Right lobe of liver (tissue), 4 donors: ENCODE results near the gene PACRG.

Experiments
- POLR2A ChIP-seq: fragments of 450-650 bp; IDR thresholded peaks from one replicate; pipeline ENCODE4 v1.6.1; 2017; ENCODE audit warnings: antibody characterized with exemption, mild to moderate bottlenecking
- TF ChIP-seq, protein P1 (sequence below), 4 donors: fragments of 200-600 bp in 3 of 4; fragments of 450-650 bp in 1 of 4; IDR thresholded peaks; one replicate each; pipeline versions ENCODE4 v1.5.1 to v1.8.0; 2016 to 2022; ENCODE audit warnings: antibody characterized with exemption in 4 of 4, mild to moderate bottlenecking in 2 of 4
- donor health status: DM: no; HTN: no; CAD: no.
- donor health status: DM: no; HTN: no; CAD: no.
- donor health status: DM: no; HTN: yes; CAD: no.

DNA sequence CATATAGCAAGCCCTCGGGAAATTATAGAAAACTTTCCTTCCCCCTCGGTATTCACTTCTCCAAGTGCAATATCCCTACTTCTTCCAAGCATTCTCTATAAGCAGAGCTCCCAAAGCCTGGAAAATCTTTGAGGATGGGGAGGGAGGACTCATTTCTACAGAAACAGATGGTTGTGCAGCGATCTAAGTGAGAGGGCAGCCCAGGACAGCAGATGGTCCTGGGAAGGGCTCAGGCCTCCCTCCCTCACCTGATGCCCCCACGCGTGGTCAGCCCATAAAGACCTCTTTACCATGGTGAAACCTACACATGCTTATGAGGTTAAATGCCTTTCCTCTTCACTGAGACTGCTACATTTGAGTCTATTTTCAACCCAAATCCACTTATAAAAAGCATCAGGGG lies 367.1 kb downstream of the PACRG start:
- TF ChIP-seq, protein P1, sequence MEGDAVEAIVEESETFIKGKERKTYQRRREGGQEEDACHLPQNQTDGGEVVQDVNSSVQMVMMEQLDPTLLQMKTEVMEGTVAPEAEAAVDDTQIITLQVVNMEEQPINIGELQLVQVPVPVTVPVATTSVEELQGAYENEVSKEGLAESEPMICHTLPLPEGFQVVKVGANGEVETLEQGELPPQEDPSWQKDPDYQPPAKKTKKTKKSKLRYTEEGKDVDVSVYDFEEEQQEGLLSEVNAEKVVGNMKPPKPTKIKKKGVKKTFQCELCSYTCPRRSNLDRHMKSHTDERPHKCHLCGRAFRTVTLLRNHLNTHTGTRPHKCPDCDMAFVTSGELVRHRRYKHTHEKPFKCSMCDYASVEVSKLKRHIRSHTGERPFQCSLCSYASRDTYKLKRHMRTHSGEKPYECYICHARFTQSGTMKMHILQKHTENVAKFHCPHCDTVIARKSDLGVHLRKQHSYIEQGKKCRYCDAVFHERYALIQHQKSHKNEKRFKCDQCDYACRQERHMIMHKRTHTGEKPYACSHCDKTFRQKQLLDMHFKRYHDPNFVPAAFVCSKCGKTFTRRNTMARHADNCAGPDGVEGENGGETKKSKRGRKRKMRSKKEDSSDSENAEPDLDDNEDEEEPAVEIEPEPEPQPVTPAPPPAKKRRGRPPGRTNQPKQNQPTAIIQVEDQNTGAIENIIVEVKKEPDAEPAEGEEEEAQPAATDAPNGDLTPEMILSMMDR (IDR thresholded peaks at IDR 0.05) = no peak
- no peak for TF ChIP-seq POLR2A
